Measurements from ENCODE around the gene CREM.

Gene CREM

DNA sequence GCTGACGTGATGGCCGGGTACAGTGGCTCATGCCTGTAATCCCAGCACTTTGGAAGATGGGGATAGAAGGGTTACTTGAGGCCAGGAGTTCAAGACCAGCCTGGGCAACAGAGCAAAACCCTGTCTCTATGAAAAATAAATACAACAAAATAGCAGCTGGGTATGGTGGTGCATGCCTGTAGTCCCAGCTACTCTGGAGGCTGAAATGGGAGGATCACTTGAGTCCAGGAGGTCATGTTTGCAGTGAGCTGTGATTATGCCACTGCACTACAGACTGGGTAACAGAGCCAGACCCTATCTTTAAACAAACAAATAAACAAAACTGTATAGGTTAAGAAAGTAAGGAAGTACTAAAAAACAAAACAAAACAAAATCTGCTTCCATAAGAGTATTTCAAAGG lies 30.3 kb upstream of the CREM start:
- TF ChIP-seq SPI1 (IDR thresholded peaks at IDR 0.05; ENCODE audit: low read depth, low read length) (no peak), TAF1 (IDR thresholded peaks at IDR 0.05; ENCODE audit: low read depth, low read length) (no peak), PAX5 (IDR thresholded peaks at IDR 0.05; ENCODE audit: insufficient read depth, low read length, severe bottlenecking) (no peak), POLR2A (IDR thresholded peaks at IDR 0.05; ENCODE audit: low read depth, low read length) (no peak), POLR2AphosphoS5 (IDR thresholded peaks at IDR 0.05; ENCODE audit: low read depth, low read length) (no peak), POU2F2 (IDR thresholded peaks at IDR 0.05; ENCODE audit: low read depth, low read length) (no peak)
- no peak for FAIRE-seq

DNA sequence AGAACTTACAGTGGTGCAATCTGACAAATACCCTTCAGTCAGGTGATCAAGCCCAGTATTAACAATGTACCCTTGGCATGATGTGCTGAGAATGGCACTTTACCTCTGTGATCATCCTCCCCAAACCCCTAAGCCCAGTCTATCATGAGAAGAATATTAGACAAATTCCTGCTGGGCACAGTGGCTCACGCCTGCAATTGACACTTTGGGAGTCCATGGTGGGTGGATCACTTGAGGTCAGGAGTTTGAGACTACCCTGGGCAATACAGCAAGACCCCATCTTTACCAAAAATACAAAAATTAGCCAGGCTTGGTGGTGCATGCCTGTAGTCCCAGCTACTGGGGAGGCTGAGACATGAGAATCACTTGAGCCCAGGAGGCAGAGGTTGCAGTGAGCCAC lies 29.1 kb upstream of the CREM start:
- FAIRE-seq (no peak), DNase-seq (ENCODE audit: insufficient read length, low spot score) (no peak)
- no peak for TF ChIP-seq SPI1 (IDR thresholded peaks at IDR 0.05; ENCODE audit: low read depth, low read length)
- no peak for TF ChIP-seq POU2F2 (IDR thresholded peaks at IDR 0.05; ENCODE audit: low read depth, low read length)
- TF ChIP-seq POLR2AphosphoS5 (IDR thresholded peaks at IDR 0.05; ENCODE audit: low read depth, low read length): no peak
- no peak for TF ChIP-seq TAF1 (IDR thresholded peaks at IDR 0.05; ENCODE audit: low read depth, low read length)
- no peak for TF ChIP-seq PAX5 (IDR thresholded peaks at IDR 0.05; ENCODE audit: insufficient read depth, low read length, severe bottlenecking)
- no peak for TF ChIP-seq POLR2A (IDR thresholded peaks at IDR 0.05; ENCODE audit: low read depth, low read length)

More for the DNA sequence above, 30.3 kb upstream of the CREM start:
- no peak for DNase-seq (ENCODE audit: insufficient read length, low spot score)

DNA sequence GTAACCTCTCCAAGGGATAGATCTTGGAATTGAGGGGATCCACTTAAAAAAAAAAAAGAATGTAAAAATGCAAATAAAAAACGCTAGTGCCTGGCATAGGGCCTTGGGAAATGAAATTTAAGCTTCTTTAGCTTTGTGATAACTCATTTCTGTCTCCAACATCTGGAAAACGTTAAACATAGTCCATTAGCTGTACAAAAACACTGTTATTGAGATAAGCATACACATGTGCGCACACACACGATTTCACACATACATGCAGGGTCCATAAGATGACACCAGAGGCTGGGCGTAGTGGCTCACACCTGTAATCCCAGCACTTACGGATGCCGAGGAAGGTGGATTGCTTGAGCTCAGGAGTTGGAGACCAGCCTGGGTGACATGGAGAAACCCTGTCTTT lies 22.8 kb upstream of the CREM start:
- no peak for FAIRE-seq

DNA sequence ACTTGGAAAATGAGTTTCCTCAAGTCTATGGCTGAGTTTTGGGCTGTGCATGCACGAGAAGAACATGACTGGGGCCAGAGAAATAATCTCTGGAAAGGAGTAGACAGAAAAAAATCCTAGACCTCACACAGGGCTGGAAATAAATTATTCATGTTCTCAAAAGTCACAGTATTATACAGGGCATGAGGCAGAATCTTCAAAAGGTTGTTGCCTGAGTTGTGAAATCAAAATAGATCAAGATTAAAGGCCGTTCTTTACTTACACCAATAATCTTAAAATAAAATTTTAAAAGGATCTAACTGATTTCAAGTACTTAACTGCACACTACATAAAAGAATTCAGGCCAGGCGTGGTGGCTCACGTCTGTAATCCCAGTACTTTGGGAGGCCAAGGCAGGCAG lies 14.1 kb upstream of the CREM start:
- DNase-seq (ENCODE audit: insufficient read length, low spot score) (no peak), FAIRE-seq (no peak)
- TF ChIP-seq SPI1 (IDR thresholded peaks at IDR 0.05; ENCODE audit: low read depth, low read length): no peak
- no peak for TF ChIP-seq PAX5 (IDR thresholded peaks at IDR 0.05; ENCODE audit: insufficient read depth, low read length, severe bottlenecking)
- no peak for TF ChIP-seq POLR2A (IDR thresholded peaks at IDR 0.05; ENCODE audit: low read depth, low read length)
- TF ChIP-seq TAF1 (IDR thresholded peaks at IDR 0.05; ENCODE audit: low read depth, low read length): no peak
- no peak for TF ChIP-seq POU2F2 (IDR thresholded peaks at IDR 0.05; ENCODE audit: low read depth, low read length)
- no peak for TF ChIP-seq POLR2AphosphoS5 (IDR thresholded peaks at IDR 0.05; ENCODE audit: low read depth, low read length)

More for the DNA sequence above, 22.8 kb upstream of the CREM start:
- no peak for DNase-seq (ENCODE audit: insufficient read length, low spot score)
- TF ChIP-seq POLR2AphosphoS5 (IDR thresholded peaks at IDR 0.05; ENCODE audit: low read depth, low read length): no peak
- TF ChIP-seq TAF1 (IDR thresholded peaks at IDR 0.05; ENCODE audit: low read depth, low read length): no peak
- TF ChIP-seq PAX5 (IDR thresholded peaks at IDR 0.05; ENCODE audit: insufficient read depth, low read length, severe bottlenecking): no peak
- TF ChIP-seq POU2F2 (IDR thresholded peaks at IDR 0.05; ENCODE audit: low read depth, low read length): no peak
- TF ChIP-seq SPI1 (IDR thresholded peaks at IDR 0.05; ENCODE audit: low read depth, low read length): no peak
- no peak for TF ChIP-seq POLR2A (IDR thresholded peaks at IDR 0.05; ENCODE audit: low read depth, low read length)

DNA sequence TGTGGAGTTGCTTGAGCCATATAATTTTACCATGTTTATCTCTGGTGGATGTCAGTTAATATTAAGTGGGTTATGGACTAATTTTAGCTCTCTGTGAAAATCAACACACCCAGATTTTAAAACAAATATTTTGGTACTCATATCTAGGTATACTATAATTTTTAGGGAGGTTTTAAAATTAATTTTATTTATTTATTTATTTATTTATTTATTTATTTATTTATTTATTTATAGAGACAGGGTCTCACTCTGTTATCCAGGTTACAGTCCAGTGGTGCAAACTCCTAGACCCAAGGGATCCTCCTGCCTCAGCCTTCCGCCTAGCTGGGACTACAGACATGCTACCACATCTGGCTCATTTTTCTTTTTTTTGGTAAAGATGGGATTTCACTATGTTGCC lies 7.3 kb upstream of the CREM start:
- no peak for FAIRE-seq
- DNase-seq (ENCODE audit: insufficient read length, low spot score): no peak
- TF ChIP-seq POLR2AphosphoS5 (IDR thresholded peaks at IDR 0.05; ENCODE audit: low read depth, low read length) (no peak), POU2F2 (IDR thresholded peaks at IDR 0.05; ENCODE audit: low read depth, low read length) (no peak), SPI1 (IDR thresholded peaks at IDR 0.05; ENCODE audit: low read depth, low read length) (no peak), PAX5 (IDR thresholded peaks at IDR 0.05; ENCODE audit: insufficient read depth, low read length, severe bottlenecking) (no peak), TAF1 (IDR thresholded peaks at IDR 0.05; ENCODE audit: low read depth, low read length) (no peak), POLR2A (IDR thresholded peaks at IDR 0.05; ENCODE audit: low read depth, low read length) (no peak)

DNA sequence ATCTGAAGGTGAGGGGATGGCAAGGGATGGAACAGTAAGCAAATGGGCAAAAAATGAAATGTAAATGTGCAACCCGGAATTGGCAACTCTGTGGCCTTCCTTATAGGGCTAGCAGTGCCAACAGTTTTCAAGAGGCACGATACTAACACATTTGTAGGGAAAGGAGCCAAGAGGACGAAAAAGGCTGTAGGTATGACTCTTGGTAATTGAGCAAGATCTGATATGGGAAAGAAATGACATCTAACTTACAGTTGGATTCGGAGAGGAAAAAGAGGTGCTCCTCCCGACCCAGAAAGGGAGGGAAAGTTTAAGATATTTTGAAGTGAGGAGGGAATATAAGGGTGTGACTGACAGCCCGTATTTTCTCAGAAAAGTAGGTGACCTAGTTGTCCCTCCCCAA lies 2.1 kb upstream of the CREM start:
- no peak for TF ChIP-seq SPI1 (IDR thresholded peaks at IDR 0.05; ENCODE audit: low read depth, low read length)
- no peak for TF ChIP-seq POLR2A (IDR thresholded peaks at IDR 0.05; ENCODE audit: low read depth, low read length)
- no peak for TF ChIP-seq POU2F2 (IDR thresholded peaks at IDR 0.05; ENCODE audit: low read depth, low read length)
- no peak for TF ChIP-seq PAX5 (IDR thresholded peaks at IDR 0.05; ENCODE audit: insufficient read depth, low read length, severe bottlenecking)
- TF ChIP-seq POLR2AphosphoS5 (IDR thresholded peaks at IDR 0.05; ENCODE audit: low read depth, low read length): no peak
- TF ChIP-seq TAF1 (IDR thresholded peaks at IDR 0.05; ENCODE audit: low read depth, low read length): no peak
- DNase-seq (ENCODE audit: insufficient read length, low spot score) (no peak), FAIRE-seq (no peak)

DNA sequence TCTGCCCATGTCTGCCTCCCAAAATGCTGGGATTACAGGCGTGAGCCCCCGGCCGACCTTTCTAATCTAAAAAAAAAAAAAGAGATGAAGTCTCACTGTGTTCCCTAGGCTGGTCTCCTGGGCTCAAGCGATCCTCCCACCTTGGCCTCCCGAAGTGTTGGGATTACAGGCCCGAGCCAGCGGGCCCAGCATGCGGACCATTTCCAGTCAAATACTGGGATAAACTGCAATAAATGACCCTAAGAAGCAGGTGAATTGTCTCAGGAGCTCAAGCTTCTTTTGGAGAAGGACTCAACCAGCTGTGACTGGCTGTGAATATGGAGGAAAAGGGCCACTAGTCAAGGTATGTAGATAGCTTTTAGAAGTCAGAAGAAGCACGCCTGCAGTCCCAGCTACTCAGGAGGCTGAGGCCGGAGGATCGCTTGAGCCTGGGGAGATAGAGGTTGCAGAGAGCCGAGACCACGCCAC lies 550 bp upstream of the CREM start:
- no peak for FAIRE-seq
- DNase-seq (ENCODE audit: insufficient read length, low spot score): no peak
- TF ChIP-seq TAF1 (IDR thresholded peaks at IDR 0.05; ENCODE audit: low read depth, low read length) (no peak), SPI1 (IDR thresholded peaks at IDR 0.05; ENCODE audit: low read depth, low read length) (no peak), POLR2AphosphoS5 (IDR thresholded peaks at IDR 0.05; ENCODE audit: low read depth, low read length) (no peak), POLR2A (IDR thresholded peaks at IDR 0.05; ENCODE audit: low read depth, low read length) (no peak), POU2F2 (IDR thresholded peaks at IDR 0.05; ENCODE audit: low read depth, low read length) (no peak), PAX5 (IDR thresholded peaks at IDR 0.05; ENCODE audit: insufficient read depth, low read length, severe bottlenecking) (no peak)

DNA sequence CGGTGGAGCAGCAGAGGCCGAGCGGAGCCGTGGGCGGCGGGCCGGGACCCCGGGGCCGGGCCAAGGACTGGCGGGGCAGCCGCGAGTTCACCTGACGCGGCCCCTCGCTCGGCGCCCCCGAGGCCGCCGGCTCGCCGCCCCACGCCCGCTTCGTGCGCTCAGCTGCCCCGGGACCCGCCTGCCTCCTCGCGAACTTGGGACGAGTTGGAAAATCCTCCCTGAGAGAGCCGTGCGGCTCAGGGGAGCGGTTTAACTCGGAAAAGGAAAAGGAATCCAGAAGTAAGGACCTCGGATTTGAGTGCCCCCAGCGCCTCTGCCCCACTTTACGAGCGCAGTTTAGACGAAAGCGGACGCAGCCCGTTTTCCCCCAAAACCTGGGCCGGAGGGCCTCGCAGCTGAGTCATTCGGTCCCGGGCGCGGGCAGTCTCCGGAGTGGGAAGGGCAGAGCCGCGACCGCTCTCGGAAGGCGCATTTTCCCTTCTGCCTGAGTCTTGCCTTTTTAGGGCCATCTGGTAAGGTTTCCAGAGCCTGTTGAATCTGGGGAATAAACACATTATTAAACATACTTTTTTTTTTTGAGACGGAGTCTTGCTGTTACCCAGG lies 744 bp downstream of the CREM start:
- FAIRE-seq (no peak), DNase-seq (ENCODE audit: insufficient read length, low spot score) (no peak)
- TF ChIP-seq TAF1 (IDR thresholded peaks at IDR 0.05; ENCODE audit: low read depth, low read length): no peak; the same call in 1 of the 2 replicates

DNA sequence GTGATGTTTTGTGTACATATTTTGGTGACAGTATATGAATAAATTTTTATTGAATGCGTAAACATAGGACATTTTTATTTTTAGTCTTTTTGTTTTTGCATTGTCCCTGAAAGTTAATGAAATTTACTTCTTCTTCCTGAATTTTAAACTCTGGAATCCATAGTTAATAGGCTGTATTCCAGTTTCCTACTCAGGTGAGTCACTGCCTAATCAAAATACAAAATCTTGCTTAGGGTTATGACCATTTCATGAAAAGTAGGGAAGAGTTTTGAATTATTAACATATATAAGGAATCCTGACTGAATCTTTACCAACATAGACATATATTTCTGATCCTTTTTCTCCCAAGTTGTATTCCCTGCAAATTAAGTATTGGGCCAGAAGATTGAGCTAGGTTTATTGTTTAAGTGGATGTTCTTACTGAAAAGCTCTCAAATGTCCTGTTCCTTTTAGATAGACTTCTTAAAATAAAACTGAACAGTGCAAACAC lies 2.6 kb downstream of the CREM start:
- FAIRE-seq: no peak
- DNase-seq (ENCODE audit: insufficient read length, low spot score): no peak
- TF ChIP-seq POLR2AphosphoS5 (IDR thresholded peaks at IDR 0.05; ENCODE audit: low read depth, low read length) (no peak), POU2F2 (IDR thresholded peaks at IDR 0.05; ENCODE audit: low read depth, low read length) (no peak), SPI1 (IDR thresholded peaks at IDR 0.05; ENCODE audit: low read depth, low read length) (no peak), TAF1 (IDR thresholded peaks at IDR 0.05; ENCODE audit: low read depth, low read length) (no peak), PAX5 (IDR thresholded peaks at IDR 0.05; ENCODE audit: insufficient read depth, low read length, severe bottlenecking) (no peak), POLR2A (IDR thresholded peaks at IDR 0.05; ENCODE audit: low read depth, low read length) (no peak)

DNA sequence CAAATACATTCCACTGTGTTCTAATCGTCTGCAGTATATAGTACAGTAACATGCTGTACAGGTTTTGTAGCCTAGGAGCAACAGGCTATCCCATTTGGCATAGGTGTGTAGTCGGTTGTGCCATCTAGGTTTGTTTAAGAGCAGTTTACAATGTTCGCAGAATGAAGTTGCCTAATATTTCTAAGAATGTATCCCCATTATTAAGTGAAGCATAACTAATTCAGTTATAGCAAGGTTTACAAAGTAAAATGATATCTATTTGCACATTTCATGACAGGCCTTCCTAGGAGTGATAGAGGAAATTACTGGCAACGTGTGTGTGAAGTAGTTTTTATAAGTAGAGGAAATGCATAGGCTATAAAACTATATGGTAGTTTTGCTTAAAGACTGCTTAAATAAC lies 4.0 kb downstream of the CREM start:
- TF ChIP-seq POU2F2 (IDR thresholded peaks at IDR 0.05; ENCODE audit: low read depth, low read length) (no peak), POLR2A (IDR thresholded peaks at IDR 0.05; ENCODE audit: low read depth, low read length) (no peak), POLR2AphosphoS5 (IDR thresholded peaks at IDR 0.05; ENCODE audit: low read depth, low read length) (no peak), SPI1 (IDR thresholded peaks at IDR 0.05; ENCODE audit: low read depth, low read length) (no peak), TAF1 (IDR thresholded peaks at IDR 0.05; ENCODE audit: low read depth, low read length) (no peak), PAX5 (IDR thresholded peaks at IDR 0.05; ENCODE audit: insufficient read depth, low read length, severe bottlenecking) (no peak)
- DNase-seq (ENCODE audit: insufficient read length, low spot score) (no peak), FAIRE-seq (peak; percentile 60)

Data from GM12891 (cell line).